GM13977 (cell line): Measurements from ENCODE around the gene RP2.

ENCODE experiments used
- DNase-seq: peaks from one replicate; pipeline ENCODE4 v3.0.0; 2012; ENCODE audit warnings: low spot score
- in situ Hi-C: fragments of 300-500 bp; cut with MboI; formaldehyde crosslinking; loops from one replicate; pipeline ENCODE4 v1.12.0; 2022; ENCODE audit warnings: low sequenced_read_pairs, low pct_unique_long_range_greater_than_20kb, mixed read lengths, inconsistent platforms; ENCODE audit not compliant: unreplicated experiment
- TF ChIP-seq, protein P1 (sequence below): IDR thresholded peaks from 2 replicates; pipeline ENCODE4 v1.5.1; 2012; ENCODE audit warnings: mild to moderate bottlenecking, control low read depth; ENCODE audit not compliant: insufficient read depth; ENCODE audit errors: extremely low read depth, missing control alignments

RP2 gene

DNA sequence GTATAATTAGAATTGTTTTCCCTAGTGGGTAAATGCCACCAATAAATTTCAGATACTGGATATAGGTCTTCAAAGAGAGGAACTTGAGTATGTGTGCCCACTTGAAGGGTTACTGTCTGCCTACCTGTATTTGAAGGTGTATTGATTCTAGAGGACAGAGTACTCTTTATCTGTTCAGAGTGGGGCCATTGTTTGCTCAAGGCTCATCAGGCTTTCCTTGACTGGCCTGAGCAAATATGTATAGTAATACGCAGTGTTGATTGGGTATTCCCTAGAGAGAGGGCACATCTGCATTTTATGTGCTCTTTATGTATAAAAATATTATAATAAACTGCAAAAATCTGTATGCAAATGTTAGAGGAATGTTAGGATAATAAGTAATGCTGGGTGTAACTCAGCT, 23.7 kb downstream of the RP2 start:
- in situ Hi-C loops: no loop called here
- DNase-seq: no peak

DNA sequence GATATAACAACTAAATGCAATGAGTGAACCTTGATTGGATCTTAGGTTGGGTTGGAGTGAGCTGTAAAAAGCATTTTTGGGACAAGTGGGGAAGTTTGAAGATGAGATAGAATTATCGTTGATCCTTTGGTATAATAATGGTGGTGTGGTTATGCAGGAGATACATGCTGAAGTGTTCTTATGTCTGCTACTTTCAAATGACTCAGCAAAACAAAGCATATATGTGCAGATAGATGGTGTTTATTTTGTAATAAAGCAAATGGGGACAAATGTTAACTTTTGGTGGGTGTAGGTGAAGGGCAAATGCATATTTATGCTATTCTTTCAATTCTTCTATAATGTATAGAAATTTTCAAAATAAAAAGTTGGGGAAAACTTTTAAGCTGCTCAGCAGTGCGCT, 26.2 kb downstream of the RP2 start:
- TF ChIP-seq, protein P1, sequence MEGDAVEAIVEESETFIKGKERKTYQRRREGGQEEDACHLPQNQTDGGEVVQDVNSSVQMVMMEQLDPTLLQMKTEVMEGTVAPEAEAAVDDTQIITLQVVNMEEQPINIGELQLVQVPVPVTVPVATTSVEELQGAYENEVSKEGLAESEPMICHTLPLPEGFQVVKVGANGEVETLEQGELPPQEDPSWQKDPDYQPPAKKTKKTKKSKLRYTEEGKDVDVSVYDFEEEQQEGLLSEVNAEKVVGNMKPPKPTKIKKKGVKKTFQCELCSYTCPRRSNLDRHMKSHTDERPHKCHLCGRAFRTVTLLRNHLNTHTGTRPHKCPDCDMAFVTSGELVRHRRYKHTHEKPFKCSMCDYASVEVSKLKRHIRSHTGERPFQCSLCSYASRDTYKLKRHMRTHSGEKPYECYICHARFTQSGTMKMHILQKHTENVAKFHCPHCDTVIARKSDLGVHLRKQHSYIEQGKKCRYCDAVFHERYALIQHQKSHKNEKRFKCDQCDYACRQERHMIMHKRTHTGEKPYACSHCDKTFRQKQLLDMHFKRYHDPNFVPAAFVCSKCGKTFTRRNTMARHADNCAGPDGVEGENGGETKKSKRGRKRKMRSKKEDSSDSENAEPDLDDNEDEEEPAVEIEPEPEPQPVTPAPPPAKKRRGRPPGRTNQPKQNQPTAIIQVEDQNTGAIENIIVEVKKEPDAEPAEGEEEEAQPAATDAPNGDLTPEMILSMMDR: no peak
- DNase-seq: no peak
- in situ Hi-C loops: no loop called here

More for the DNA sequence above, 23.7 kb downstream of the RP2 start:
- TF ChIP-seq, protein P1: no peak

DNA sequence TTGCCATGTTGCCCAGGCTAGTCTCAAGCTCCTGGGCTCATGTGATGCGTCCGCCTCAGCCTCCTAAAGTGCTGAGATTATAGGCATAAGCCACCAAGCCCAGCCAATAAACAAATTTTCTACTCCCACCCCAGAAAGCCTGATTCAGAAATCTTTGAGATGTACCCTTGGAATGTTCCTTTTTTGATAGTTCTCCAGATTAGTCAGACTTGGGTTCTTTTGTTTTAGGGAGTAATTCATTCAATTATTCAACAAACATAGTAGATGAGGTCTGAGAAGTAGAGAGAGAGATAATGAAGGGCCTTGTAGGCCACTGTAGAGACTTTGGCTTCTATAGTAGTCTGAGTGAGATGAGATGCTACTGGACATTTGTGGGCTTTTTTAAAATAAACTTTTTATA, 27.8 kb downstream of the RP2 start:
- no peak for DNase-seq
- in situ Hi-C loops: no loop called here
- TF ChIP-seq, protein P1: no peak

DNA sequence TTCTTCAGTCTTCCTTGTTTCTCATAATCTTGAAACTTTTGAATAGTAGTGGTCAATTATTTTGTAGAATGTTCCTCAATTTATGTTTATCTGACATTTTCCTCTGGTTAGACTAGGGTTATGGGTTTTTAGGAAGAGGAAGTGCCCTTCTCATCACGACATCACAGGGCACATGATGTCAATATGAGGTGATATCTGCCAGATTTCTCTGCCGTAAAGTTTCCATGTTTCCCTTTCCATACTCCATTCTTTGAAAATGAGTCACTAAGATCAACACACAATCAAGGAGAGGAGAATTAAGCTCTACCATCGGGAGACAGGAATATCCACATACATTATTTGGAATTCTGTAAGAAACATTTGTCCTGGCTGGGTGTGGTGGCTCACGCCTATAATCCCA, 28.4 kb downstream of the RP2 start:
- TF ChIP-seq, protein P1: no peak
- in situ Hi-C loops: no loop called here
- no peak for DNase-seq

DNA sequence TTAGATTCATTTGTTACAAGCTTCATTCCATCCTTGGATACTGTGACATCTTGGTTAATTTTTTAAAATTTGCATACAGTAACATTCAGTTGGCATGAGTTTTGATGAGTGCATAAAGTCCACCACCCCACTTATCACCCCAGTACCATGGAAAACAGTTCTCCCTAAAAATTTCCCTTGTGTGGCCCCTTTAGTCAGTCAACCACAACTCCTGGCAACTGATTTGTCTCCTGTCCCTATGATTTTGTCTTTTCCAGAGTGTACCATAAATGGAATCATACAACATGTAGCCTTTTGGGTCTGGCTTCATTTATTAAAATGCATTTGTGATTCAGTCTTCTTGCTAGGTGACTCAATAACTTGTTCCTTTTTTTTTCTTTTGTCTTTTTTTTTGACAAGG, 29.9 kb downstream of the RP2 start:
- TF ChIP-seq, protein P1: no peak
- no peak for DNase-seq
- in situ Hi-C loops: no loop called here

DNA sequence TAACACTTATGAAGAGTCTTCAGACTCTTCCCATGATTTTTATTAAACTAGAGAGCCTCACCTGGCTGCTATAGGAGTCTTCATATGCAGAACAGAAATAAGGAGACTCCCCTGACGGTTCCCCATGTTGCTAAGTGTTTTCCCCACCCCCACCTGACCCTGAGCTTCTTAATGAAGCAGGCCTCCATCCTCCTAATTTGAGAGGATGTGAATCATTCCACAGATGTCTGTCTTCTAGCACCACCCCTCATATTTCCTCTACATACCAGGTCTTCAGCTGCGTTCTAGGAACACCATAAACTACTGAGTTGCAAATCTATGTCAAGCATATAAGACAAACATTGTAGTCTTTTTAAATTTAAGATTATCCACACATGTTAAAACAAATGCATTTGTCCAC, 36.9 kb downstream of the RP2 start:
- in situ Hi-C loops: no loop called here
- DNase-seq: no peak
- TF ChIP-seq, protein P1: no peak

DNA sequence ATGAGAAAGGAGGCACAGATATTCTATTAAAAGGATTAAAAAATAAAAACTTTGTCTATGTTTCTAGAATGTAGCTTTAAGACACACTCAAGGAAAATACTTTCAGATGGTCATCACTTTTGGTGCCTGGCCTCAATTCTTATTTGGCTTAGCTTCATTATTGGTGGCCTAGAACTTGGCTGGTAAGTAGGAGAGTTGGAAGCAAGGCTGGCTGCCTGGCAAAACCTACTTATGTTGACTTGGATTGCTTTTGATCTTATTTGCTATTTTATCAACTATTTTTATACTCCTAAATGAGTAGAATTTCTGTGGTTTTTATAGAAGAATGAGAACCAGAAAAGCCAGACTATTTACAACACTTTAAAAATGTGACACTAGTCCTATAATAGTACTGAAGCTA, 40.1 kb downstream of the RP2 start:
- in situ Hi-C loops: no loop called here
- TF ChIP-seq, protein P1: no peak
- DNase-seq: no peak
